Islet precursor cell (in vitro differentiated cells): ENCODE measurements around the gene NSUN6.
"Not testable (repeated sequence)": the region's sequence is repeated elsewhere in the genome, so short reads cannot be mapped to it uniquely, and the experiment has no call there.

Experiments
- DNase-seq: peaks from one replicate; pipeline ENCODE4 v3.0.0-alpha.2; 2018

Gene NSUN6

DNA sequence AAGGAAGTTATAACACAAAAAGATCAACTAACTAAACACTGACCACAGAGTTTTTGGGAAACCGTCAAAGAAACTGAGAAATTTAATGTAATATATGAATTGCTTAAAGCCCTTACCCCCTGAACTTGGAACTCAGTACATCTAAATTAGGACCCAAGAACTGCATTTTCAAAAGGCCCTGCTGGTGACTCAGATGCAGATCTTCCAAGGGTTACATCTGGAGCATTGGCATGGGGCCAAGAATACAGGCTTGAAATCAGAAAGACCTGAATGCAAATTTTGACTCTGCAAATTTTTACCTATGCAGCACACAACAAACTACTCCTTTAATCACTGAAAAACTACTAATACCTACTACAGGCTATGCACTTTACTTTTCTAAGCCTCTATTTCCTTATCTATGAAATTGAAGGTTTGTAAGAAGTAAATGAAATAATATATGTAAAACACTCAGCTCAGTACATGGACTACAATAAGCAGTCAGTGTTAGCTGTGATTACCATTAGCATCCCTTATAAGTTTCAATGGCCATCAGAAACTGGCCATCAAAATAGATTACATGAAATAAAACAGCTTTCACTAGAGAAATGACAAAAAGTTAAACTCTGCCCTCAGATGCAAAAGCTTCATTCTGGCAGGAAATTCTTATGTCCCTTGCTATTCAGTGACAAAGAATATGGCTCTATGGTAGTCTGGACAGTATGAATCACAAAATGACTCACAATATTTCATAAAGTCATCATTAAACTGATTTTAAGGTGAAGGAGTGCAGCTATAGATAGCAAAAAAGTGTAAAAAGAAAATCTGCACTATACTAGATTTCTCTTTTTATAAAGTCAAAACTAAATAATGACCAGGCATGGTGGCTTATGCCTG is 43.6 kb downstream of the NSUN6 start:
- no peak for DNase-seq

GRCh38 chr10:18606051-18606695 is 45.2 kb downstream of the NSUN6 start:
- DNase-seq: no peak

- DNase-seq: no peak
Observed at GRCh38 chr10:18601321-18601720, 50.1 kb downstream of the NSUN6 start.

DNA sequence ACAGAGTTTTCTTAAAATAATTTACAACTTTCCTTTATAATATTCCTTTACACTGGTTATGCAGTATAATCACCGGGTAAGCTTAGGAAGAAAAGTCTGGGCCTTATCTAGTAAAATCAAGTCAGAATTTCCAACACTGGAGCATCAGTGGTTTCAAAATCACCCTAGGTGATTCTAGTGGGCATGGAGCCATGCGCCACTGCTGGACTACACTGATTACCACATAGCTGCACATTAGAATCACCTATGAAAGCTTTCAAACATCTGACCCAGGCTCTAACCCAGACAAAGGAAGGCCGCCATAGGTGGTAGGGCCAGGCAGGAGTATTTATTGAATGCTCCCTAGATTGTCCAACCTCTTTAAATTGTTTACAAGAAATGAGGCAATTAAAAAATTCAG is 52.0 kb downstream of the NSUN6 start:
- DNase-seq: no peak

GRCh38 chr10:18594574-18595156 is 56.7 kb downstream of the NSUN6 start:
- peak; percentile 78 for DNase-seq

DNA sequence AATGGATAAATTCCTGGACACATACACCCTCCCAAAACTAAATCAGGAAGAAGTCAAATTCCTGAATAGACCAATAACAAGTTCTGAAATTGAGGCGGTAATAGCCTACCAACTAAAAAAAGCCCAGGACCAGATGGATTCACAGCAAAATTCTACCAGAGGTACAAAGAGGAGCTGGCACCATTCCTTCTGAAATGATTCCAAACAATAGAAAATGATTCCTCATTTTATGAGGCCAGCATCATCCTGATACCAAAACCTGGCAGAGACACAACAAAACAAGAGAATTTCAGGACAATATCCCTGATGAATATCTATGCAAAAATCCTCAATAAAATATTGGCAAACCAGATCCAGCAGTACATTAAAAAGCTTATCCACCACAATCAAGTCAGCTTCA is 60.2 kb downstream of the NSUN6 start:
- not testable (repeated sequence) for DNase-seq

- not testable (repeated sequence) for DNase-seq
Observed at GRCh38 chr10:18586637-18587036, 64.8 kb downstream of the NSUN6 start.

- no peak for DNase-seq
Observed at GRCh38 chr10:18583575-18584270, 67.7 kb downstream of the NSUN6 start.

- peak; percentile 59 for DNase-seq
Observed at GRCh38 chr10:18582803-18583202, 68.6 kb downstream of the NSUN6 start.

- no peak for DNase-seq
Observed at GRCh38 chr10:18577823-18578685, 73.3 kb downstream of the NSUN6 start.

DNA sequence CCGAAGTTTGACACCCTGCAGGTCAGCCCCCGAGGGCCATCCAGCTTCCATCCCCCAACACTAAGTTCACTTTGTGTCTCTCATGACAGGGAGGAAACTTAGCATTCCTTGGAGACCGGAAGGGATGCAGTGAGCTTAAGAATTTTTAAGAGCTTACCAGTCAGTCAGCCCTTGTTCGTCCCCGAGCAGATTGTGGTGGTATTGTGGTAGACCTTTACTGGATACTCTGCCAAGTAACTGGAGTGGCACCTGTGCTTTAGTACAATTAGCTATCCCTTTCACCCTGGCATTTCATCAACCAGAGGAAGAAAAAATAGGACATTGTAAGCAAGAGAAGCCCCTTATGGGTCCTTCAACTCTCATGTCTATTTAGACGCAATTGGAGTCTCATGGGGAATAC is 74.8 kb downstream of the NSUN6 start:
- no peak for DNase-seq

DNA sequence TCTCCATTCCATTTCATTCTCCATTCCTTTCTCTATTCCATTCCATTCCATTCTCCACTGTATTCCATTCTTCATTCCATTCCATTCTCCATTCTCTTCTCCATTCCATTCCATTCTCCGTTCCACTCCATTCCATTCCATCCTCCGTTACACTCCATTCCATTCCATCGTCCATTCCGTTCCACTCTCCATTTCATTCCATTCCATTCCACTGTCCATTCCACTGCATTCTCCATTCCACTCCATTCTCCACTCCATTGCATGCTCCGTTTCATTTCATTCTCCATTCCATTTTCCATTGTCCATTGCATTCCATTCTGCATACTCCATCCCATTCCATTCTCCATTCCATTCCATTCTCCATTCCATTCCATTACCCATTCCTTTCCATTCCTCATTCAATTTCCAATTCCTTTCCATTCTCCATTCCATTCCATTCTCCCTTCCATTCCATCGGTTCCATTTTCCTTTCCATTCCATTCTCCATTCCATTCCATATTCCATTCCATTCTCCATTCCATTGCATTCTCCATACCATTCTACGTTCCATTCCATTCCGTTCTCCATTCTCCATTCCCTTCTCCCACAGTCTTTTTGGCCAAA is 78.3 kb downstream of the NSUN6 start:
- no peak for DNase-seq

DNA sequence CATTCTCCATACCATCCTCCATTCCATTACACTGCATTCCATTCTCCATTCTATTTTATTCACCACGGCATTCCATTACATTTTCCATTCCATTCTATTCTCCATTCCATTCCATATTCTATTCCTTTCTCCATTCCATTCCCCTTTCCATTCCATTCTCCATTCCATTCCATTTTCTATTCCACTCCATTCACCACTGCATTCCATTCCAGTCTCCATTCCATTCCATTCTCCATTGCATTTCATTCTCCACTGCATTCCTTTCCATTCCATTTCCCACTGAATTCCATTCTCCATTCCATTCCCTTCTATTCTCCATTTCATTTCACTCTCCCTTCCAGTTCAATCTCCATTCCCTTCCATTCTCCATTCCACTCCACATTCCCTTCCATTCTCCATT is 79.6 kb downstream of the NSUN6 start:
- no peak for DNase-seq

DNA sequence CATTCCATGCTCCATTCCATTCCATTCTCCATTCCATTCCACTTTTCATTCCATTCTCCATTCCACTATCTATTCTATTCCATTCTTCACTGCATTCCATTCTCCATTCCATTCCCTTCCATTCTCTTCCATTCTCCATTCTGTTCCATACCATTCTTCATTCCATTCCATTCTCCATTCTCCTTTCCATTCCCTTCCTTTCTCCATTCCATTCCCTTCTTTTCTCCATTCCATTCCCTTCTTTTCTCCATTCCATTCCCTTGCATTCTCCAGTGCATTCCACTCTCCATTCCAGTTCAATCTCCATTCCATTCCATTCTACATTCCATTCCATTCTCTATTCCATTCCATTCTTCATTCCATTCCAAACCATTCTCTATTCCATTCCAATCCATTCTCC is 80.3 kb downstream of the NSUN6 start:
- no peak for DNase-seq

GRCh38 chr10:18570386-18570785 is 81.0 kb downstream of the NSUN6 start:
- not testable (repeated sequence) for DNase-seq

GRCh38 chr10:18567343-18567856 is 84.0 kb downstream of the NSUN6 start:
- DNase-seq: no peak

DNA sequence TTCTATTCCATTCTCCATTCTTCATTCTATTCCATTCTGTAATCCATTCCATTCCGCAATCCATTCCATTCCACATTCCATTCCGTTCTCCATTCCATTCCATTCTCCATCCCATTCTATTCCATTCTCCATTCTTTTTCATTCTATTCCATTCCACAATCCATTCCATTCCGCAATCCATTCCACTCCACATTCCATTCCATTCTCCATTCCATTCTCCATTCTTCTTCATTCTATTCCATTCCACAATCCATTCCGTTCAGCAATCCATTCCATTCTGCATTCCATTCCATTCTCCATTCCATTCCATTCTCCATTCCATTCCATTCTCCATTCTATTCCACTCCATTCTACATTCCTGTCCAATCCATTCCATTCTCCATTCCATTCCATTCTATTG is 85.2 kb downstream of the NSUN6 start:
- no peak for DNase-seq

- DNase-seq: no peak
Observed at GRCh38 chr10:18565006-18565405, 86.4 kb downstream of the NSUN6 start.

DNA sequence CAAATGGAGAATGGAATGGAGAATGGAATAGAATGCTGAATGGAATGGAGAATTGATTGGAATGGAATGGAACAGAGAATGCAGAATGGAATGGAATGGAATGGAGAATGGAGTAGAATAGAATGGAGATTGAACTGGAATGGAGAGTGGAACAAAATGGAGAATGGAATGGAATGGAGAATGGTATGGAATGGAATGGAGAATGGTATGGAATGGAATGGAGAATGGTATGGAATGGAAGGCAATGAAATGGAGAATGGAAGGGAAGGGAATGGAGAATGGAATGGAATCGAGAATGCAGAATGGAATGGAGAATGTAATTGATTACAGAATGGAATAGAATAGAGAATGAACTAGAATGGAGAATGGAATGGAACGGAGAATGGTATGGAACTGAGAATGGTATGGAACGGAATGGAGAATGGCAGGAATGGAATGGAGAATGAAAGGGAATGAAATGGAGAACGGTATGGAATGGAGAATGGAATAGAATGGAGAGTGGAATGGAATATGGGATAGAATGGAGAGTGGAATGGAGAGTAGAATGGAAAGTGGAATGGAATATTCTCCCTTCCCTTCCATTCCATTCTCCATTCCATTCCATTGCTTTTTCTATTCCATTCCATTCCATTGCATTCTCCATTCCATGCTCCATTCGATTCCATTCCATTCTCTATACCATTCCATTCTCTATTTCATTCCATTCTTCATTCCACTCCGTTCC is 88.2 kb downstream of the NSUN6 start:
- DNase-seq: no peak

GRCh38 chr10:18561861-18562551 is 89.4 kb downstream of the NSUN6 start:
- DNase-seq: no peak
